ENCODE measurements around the gene VPS13D.

VPS13D gene

GRCh38 chr1:12424087-12424529 lies 194.3 kb downstream of the VPS13D start:
- Histone ChIP-seq H3K79me2 (ENCODE audit: insufficient read depth, low read length) (no peaks in the 10 kb centered on the region), H3K27me3 (ENCODE audit: insufficient read depth, low read length) (no peaks in the 10 kb centered on the region), H3K27ac (ENCODE audit: low read depth, low read length, poor library complexity, severe bottlenecking) (no peak overlapping the region), H3K36me3 (ENCODE audit: insufficient read depth, low read length) (no peaks in the 10 kb centered on the region), H3K9me3 (ENCODE audit: low read length) (no peaks in the 10 kb centered on the region), H3K9me2 (ENCODE audit: low read depth, low read length) (no peaks in the 10 kb centered on the region), H2AFZ (ENCODE audit: low read length) (no peak overlapping the region), H3K9ac (ENCODE audit: low read length) (no peak overlapping the region), H3F3A (ENCODE audit: insufficient read depth, low read length) (no peaks in the 10 kb centered on the region), H3K4me3 (ENCODE audit: low read depth, low read length, poor library complexity, severe bottlenecking) (no peak overlapping the region), H4K20me1 (ENCODE audit: insufficient read depth, low read length) (no peaks in the 10 kb centered on the region), H3K4me2 (ENCODE audit: low read length) (no peak overlapping the region), H3K4me1 (ENCODE audit: insufficient read depth, low read length, severe bottlenecking) (no peaks in the 10 kb centered on the region)
- TF ChIP-seq EZH2 (IDR thresholded peaks at IDR 0.05; ENCODE audit: borderline replicate concordance, low read length) (no peak), CTCF (IDR thresholded peaks at IDR 0.05; ENCODE audit: low read length) (no peak)

- Histone ChIP-seq H3K9me3 (ENCODE audit: low read length) (no peaks in the 10 kb centered on the region), H3K9ac (ENCODE audit: low read length) (no peak overlapping the region), H3K27ac (ENCODE audit: low read depth, low read length, poor library complexity, severe bottlenecking) (no peak overlapping the region), H3K79me2 (ENCODE audit: insufficient read depth, low read length) (no peaks in the 10 kb centered on the region), H3F3A (ENCODE audit: insufficient read depth, low read length) (no peaks in the 10 kb centered on the region), H3K27me3 (ENCODE audit: insufficient read depth, low read length) (no peaks in the 10 kb centered on the region), H3K4me3 (ENCODE audit: low read depth, low read length, poor library complexity, severe bottlenecking) (no peak overlapping the region), H4K20me1 (ENCODE audit: insufficient read depth, low read length) (no peaks in the 10 kb centered on the region), H3K36me3 (ENCODE audit: insufficient read depth, low read length) (no peaks in the 10 kb centered on the region), H3K4me1 (ENCODE audit: insufficient read depth, low read length, severe bottlenecking) (no peaks in the 10 kb centered on the region), H3K4me2 (ENCODE audit: low read length) (no peak overlapping the region), H2AFZ (ENCODE audit: low read length) (no peak overlapping the region), H3K9me2 (ENCODE audit: low read depth, low read length) (no peaks in the 10 kb centered on the region)
- TF ChIP-seq EZH2 (IDR thresholded peaks at IDR 0.05; ENCODE audit: borderline replicate concordance, low read length): no peak
- TF ChIP-seq CTCF (IDR thresholded peaks at IDR 0.05; ENCODE audit: low read length): no peak
Observed at GRCh38 chr1:12424793-12425192, 195.0 kb downstream of the VPS13D start.

- Histone ChIP-seq H3K9me2 (ENCODE audit: low read depth, low read length) (no peaks in the 10 kb centered on the region), H3F3A (ENCODE audit: insufficient read depth, low read length) (no peaks in the 10 kb centered on the region), H2AFZ (ENCODE audit: low read length) (no peak overlapping the region), H3K27ac (ENCODE audit: low read depth, low read length, poor library complexity, severe bottlenecking) (no peak overlapping the region), H4K20me1 (ENCODE audit: insufficient read depth, low read length) (no peaks in the 10 kb centered on the region), H3K4me2 (ENCODE audit: low read length) (no peak overlapping the region), H3K27me3 (ENCODE audit: insufficient read depth, low read length) (no peaks in the 10 kb centered on the region), H3K36me3 (ENCODE audit: insufficient read depth, low read length) (no peaks in the 10 kb centered on the region), H3K9me3 (ENCODE audit: low read length) (no peaks in the 10 kb centered on the region), H3K4me3 (ENCODE audit: low read depth, low read length, poor library complexity, severe bottlenecking) (no peak overlapping the region), H3K4me1 (ENCODE audit: insufficient read depth, low read length, severe bottlenecking) (no peaks in the 10 kb centered on the region), H3K79me2 (ENCODE audit: insufficient read depth, low read length) (no peaks in the 10 kb centered on the region), H3K9ac (ENCODE audit: low read length) (no peak overlapping the region)
- TF ChIP-seq CTCF (IDR thresholded peaks at IDR 0.05; ENCODE audit: low read length) (no peak), EZH2 (IDR thresholded peaks at IDR 0.05; ENCODE audit: borderline replicate concordance, low read length) (no peak)
Observed at GRCh38 chr1:12426030-12426429, 196.2 kb downstream of the VPS13D start.
